Esophagus muscularis mucosa (tissue), 3 donors: ENCODE data around the gene ESR2.

Source experiments
- CTCF ChIP-seq, 3 experiments: fragments of 200-600 bp in 2 of 3; fragments of 450-650 bp in 1 of 3; sonication (generic) in 2 of 3; IDR thresholded peaks; one replicate each; pipeline ENCODE4 v1.5.1; 2017 to 2019; ENCODE audit warnings: antibody characterized with exemption in 3 of 3, mild to moderate bottlenecking in 2 of 3, moderate library complexity in 1 of 3
- POLR2AphosphoS5 ChIP-seq, 2 donors: sonication (generic); formaldehyde crosslinking; IDR thresholded peaks; one replicate each; pipeline ENCODE4 v1.6.1; 2017; ENCODE audit warnings: antibody characterized with exemption in 2 of 2

- TF ChIP-seq CTCF (IDR thresholded peaks at IDR 0.05): no peak
- no peak for TF ChIP-seq POLR2AphosphoS5 (IDR thresholded peaks at IDR 0.05)
These were observed 249.1 kb downstream of the ESR2 start for GRCh38 chr14:64045091-64045490.
